GM18909 (cell line): ENCODE data around the gene HS6ST1.

Experiments
- ATAC-seq: cut with Tn5 transposase; IDR thresholded peaks from one replicate; pipeline ENCODE4 v1.9.1; 2021; ENCODE audit warnings: mild to moderate bottlenecking; ENCODE audit not compliant: unreplicated experiment, poor library complexity

The HS6ST1 gene

DNA sequence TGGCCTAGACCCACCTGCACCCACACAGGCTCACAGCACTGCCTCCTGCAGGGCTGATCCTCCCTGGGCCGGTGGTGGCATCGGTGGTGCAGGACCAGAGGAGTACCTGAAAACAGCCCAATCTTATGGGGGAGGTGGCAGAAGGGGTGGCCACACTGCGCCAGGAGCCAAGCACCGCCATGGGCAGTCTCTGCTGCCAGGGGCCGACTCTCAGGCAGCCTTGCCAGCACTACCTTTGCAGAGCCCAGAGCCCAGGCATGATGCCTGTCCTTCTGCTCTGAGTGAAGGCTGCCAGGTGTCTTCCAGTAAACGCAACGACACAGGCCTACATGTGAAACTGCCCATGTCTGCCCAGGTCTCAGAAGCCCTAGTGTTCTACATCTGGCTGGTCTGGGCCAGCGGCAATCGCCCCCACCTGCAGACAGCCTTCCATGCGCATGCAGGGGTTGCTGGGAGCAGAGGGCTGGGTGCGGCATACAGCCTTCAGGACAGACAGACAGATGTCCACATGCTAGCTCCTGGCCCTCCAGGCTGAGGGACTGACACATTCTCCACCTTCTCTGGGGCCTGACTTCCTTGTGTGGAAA, 6.8 kb downstream of the HS6ST1 start:
- no peak for ATAC-seq

DNA sequence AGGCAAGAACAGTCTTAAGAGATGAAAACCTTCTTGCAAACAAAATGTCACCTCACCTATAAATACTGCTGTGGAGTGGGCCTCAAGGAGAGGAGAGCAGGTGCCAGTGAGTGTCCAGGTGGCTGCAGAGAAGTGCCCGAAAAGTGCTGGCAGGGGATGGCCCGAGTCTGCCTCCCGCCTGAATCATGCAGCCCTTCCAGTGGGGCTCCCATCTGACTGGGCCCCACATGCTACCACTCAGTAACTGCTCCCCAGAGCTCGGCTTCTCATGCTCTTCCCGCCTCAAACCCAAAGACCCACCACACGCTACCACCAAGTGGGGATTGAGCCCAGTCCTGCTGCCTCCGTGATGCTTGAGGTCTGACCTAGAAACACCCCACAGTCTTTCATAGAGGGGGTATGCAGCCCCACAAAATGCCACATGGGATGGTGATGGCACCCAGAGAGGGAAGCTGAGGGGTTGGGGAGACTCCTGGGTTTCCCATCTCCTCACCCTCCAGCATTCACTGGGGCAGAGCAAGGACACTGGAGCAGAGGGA, 7.4 kb downstream of the HS6ST1 start:
- no peak for ATAC-seq

DNA sequence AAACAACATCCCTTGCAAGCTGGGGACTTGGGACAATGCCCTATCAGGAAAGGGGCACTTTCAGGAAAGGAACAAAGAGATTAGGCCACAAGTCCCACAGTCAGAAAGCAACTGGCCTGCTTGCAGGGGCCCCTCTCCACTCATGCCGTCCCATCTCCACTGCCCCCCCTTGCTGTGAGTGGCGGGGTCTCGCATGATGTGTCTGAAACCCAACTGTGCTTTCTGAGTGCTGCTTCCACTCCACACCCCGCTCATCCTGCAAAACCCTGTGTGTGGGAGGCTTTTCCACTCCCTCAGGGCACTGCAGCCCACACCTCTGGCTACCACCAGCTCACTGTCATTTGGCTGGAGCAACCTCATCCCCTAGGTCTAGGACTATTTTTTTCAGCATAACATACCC, 7.9 kb downstream of the HS6ST1 start:
- no peak for ATAC-seq

- ATAC-seq, result no peak
Measured at GRCh38 chr2:128310094-128310716, 8.5 kb downstream of the HS6ST1 start.

DNA sequence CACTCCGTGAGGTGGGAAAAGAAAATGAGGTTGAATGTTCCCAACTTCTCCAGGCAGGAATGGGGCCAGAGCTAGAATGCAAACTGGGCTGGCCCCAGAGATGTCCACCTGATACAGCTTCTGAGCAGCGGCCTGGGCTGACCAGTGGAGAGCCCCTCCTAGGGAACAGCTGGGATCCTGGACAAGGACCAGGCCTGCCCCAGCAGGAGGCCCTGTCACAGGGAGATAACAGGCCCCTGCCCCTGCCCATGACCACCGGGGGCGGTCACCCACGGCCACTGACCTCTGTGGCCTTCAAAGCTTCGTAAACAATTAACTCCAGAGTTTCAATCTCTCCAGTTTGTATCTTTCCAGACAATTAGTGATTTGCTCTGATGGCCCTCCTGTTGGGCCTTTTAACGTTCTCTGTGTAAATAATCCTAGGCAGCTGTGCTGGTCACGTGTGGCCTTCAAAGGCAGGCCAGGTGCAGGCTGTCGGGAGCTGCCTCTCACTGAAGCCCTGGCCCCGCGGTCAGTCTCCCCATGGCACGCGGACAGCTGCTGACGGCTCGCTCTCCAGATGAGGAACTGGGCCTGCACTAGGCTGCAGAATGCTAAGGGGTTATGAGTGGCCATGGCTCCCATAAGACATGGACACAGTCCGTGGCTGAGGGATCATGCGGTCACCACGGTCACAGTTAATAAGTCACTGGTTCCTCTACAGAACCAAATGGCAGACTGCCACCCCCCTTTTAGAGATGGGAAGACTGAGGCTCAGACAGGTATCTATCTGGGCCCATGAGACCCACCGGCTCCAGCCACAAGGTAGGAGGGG, 9.2 kb downstream of the HS6ST1 start:
- no peak for ATAC-seq

GRCh38 chr2:128308889-128309279, 9.8 kb downstream of the HS6ST1 start:
- no peak for ATAC-seq

DNA sequence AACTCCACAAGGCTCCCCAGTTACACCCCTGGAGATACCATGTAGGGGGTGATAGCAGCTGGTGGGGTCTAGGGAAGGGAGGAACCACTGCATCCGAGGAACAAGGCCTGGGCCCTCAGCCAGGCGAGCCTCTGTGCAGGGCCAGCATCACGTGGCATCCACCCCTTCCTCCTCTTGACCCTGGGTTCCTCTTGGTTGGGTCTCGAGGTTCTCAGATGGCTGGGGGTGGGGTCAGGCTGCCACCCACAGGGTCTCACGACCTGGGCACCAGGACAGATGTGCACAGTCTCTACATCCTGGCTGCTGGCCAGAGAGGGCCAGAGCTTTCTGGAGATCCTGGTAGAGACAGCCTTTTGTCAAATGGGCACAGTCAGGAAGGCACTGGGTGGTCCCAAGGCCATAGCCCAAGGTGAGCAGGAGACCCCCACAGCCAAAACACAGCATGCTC, 10.4 kb downstream of the HS6ST1 start:
- no peak for ATAC-seq

DNA sequence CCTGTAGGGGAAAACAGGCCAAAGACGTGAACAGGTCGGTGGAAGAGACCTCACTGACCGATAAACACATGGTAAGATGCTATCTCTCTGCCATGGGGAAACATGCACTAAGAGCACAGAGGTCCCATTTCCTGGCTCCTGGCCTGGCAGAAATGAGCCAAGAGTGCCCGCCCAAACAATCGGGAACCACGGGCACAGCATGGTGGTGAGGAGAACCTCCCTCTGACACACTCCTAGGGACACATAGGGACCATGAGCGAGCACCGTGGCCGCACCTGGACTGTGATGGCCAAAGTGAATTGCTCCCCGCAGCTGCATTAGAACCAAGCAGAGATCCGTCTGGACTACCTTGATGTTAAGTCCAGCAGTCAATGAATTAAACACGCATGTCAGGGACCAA, 11.1 kb downstream of the HS6ST1 start:
- no peak for ATAC-seq

DNA sequence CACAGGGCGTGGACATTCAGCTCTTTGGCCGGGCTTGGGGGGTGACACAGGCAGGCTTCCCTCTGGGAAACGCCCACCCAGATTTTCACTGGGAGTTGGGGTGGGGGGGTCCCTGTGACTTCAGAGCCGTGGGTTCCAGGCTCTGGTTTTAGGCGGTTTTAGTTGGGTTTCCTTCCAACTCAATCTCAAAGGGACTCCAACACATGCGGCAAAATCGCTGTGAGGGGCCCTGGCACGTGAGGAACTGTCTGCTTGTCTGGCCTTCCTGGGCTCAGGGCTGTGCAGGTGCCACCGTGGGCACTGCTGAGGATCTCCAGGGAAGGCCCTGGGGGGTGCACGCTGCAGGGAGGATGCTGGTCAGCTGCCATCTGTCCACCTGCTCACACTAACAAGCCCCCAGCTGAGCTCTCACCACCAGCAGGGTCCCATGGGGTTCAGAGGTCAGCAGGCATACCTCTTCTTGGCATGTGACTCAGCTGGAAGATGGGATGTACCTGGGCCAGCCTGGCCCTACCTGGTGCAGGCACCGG, 11.7 kb downstream of the HS6ST1 start:
- no peak for ATAC-seq

DNA sequence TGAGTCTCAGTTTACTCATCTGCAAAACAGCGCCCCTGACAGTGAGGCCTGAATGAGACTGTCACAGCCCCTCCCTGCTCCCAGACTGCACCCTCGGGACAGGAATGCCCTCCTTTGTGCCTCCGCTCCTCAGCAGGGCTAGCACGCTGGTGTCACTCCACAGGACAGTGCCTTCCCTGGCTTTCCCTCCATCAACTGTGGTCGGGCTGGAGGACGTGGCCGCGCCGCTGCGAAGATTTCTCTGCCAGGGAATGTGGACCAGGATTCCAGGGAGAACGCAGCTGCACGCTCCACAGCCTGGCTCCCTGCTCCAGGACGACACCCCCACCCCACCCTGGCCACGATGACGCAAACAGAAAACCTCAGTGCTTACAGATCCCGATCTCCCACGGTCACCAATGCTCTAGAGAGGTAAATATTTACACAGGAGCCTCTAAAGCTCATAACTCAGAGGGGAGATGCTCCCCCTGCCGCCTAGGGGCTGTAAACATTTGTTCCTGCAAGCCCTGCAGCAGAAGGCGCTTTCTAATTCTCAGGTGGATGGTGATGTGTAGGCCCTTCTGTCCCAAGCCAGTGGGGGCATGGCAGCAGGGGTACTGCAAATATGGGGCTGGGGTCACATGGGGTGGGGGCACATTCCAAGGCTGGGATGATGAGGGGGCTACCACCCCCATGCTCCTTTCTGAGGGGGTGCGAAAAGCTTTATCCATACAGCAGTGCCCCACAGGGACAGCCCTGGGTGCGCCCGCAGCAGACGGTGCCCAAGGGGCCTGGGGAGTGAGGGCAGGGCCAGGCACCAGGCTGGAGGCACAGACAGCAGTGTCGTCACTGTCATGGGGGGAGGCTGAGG, 12.4 kb downstream of the HS6ST1 start:
- ATAC-seq, result no peak

GRCh38 chr2:128305555-128306080, 13.1 kb downstream of the HS6ST1 start:
- peak; percentile 79 for ATAC-seq

- ATAC-seq, result no peak
Measured at GRCh38 chr2:128304715-128305554, 13.7 kb downstream of the HS6ST1 start.

DNA sequence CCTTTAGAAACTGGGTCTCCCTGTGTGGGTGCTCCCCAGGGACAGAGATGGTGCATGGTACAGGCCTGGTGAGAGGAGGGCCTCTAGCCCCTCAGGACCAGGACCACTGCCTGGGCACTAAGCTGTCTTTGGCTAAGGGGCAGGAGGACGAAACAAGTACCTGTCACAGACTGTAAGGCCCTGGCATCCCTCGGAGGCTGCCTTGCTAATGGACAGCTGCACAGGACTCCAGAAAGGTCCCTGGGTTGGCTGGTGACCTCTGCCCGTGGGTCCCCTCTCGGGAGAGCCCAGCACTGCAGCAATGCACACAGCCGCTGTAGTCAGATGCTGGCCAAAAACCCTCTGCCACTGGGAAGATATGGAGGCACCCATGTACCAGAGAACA, 14.3 kb downstream of the HS6ST1 start:
- ATAC-seq, result no peak

DNA sequence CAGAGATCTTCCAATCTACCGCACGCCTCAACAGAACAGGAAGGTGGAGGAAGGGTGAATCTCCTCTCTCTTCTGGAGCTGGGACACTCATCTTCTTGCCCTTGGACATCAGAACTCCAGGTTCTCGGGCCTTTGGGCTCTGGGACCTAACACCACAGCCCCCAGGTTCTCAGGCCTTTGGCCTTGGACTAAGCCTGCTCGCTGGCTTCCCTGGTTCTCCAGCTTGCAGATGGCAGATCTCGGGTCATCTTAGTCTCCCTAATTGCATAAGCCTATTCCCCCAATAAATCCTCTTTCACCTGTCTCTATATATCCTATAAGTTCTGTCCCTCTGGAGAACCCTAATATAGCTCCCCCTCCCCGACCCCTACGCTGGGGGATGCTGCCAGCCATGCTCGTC, 14.8 kb downstream of the HS6ST1 start:
- no peak for ATAC-seq

DNA sequence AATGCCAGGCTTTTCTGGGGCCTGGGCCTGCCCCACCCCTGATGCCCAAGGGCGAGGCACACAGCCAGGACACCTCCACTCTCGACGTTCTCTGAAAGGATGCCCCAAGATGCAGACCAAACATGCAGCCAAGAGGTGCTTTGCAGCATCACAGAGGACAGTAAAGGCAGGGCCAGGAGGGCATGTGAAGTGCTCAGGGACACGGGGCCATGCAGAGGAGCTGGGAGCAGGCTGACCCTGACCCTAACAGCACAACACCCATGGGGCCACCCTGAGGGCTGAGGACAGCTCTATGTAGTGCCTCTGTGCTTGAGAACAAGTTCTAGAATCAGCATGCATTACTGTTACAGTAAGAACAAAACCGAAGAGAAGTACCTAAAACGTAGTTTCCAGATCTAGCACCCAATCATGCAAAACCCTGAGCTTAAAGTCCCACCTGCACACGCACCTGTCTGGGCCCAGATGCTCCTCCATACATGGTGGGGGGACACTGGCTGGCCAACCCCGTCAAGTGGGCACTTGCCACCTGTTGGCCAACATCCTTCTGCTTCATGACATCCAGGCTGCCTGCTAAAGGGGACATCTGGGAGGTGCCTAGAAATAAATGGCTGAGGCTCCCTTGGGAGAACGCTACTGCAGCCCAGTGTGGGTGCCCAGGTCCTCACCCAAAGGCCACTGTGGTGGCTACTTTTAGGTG, 15.4 kb downstream of the HS6ST1 start:
- no peak for ATAC-seq

DNA sequence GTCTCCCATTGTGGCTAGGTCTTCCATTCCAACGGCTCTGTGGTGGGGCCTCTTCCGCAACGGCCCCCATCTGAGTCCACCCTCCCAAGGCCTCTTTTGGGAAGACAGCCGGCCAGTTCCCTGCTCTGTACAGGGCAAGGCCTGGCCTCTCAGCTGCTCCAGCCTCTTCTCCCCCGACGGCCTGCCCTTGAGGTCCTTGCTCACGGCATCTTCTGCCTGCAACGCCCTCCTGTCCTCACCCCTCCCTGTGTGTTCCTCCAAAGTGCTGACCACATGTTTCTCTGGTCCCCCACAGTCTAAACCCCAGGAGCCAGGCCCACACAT, 16.0 kb downstream of the HS6ST1 start:
- no peak for ATAC-seq

DNA sequence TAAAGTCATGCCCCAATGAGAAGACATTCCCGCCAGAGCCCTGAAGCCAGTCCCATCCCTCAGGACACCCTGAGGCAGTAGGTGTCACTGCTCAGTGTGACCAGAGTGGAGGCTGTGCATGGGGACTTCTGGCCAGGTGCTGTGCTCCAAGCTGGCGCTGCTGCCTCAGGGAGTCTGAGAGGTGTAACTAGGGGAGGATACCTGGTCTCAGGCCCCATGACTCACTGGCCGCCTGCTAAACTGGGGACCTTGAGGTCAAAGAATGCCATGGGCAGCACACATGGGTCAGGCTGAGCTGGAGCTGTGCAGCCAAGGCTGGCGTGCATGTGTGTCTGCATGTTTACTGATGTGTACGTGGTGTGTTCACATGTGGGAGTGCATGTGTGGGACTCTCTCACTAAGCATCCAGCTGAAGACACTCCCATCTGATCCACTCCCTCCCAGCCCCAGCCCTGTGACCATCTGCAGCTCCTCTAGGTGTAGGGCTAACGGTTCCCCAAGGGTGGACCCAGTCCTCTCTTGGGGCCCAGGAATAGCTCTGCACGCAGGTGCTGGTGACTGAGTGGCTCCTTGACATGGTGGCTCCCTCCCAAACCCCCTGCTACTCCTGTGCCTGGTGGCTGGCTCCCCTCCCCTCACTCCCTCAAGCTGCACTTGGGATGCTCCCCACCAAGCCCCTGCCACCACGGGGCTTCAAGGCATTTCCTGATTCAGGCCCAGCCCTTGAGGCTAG, 16.5 kb downstream of the HS6ST1 start:
- ATAC-seq, result no peak

GRCh38 chr2:128301501-128301966, 17.1 kb downstream of the HS6ST1 start:
- no peak for ATAC-seq
